Bronchial epithelial cell (primary cell): ENCODE results near the gene TADA2A. TPM values are rescaled to one million over a fixed set of nuclear protein-coding genes. Genes with fewer than 3 reads are reported as not detected.
A peak's percentile ranks its signal among the peaks of the same experiment; 100 is the strongest.

ENCODE experiments used
- DNase-seq: peaks from one replicate; pipeline ENCODE4 v3.0.0-alpha.2; 2010; ENCODE audit warnings: low read depth
- FAIRE-seq: peaks from 2 replicates; lab custom pipeline; 2011; peaks lifted over from hg19 to GRCh38; lab: Jason Lieb, UNC
- H3K27me3 ChIP-seq: 2 replicates; pipeline ENCODE4 v1.5.1; 2011; ENCODE audit warnings: low read length; ENCODE audit not compliant: control insufficient read depth, insufficient read depth
- H3K36me3 ChIP-seq: 2 replicates; pipeline ENCODE4 v1.5.1; 2011; ENCODE audit warnings: low read length; ENCODE audit not compliant: control insufficient read depth, insufficient read depth
- H3K4me3 ChIP-seq: 2 replicates; pipeline ENCODE4 v1.5.1; 2011; ENCODE audit warnings: mild to moderate bottlenecking, low read depth, low read length, control low read depth
- CTCF ChIP-seq: IDR thresholded peaks from 2 replicates; pipeline ENCODE4 v1.5.1; 2011; ENCODE audit warnings: mild to moderate bottlenecking, moderate library complexity, low read length, control low read depth, inconsistent platforms; ENCODE audit not compliant: insufficient read depth, severe bottlenecking
- total RNA-seq: library from RNA; depleted of rRNA; stranded (reverse); fragments of >200 nt; gene quantifications from 2 replicates; pipeline ENCODE4 v1.2.1, GENCODE V29; 2014

Gene TADA2A, protein sequence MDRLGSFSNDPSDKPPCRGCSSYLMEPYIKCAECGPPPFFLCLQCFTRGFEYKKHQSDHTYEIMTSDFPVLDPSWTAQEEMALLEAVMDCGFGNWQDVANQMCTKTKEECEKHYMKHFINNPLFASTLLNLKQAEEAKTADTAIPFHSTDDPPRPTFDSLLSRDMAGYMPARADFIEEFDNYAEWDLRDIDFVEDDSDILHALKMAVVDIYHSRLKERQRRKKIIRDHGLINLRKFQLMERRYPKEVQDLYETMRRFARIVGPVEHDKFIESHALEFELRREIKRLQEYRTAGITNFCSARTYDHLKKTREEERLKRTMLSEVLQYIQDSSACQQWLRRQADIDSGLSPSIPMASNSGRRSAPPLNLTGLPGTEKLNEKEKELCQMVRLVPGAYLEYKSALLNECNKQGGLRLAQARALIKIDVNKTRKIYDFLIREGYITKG
- 15.8 and 17.3 TPM in 2 replicates for total RNA-seq

- no peak for TF ChIP-seq CTCF
- DNase-seq (peak; percentile 55), FAIRE-seq (no peak)
- Histone ChIP-seq H3K4me3 (peak within 1 kb of the TSS; percentile 68), H3K36me3 (peaks cover 4% of the 10 kb centered on the region), H3K27me3 (no peaks in the 10 kb centered on the region)
Measured at GRCh38 chr17:37406635-37407461, at the start of gene TADA2A, which contains the start of gene ACACA. TADA2A (plus strand) TSS chr17:37406886; CDS start chr17:37411366, 4,480 bp downstream. ACACA (minus strand) TSS chr17:37406836; CDS start chr17:37406299, 537 bp downstream.

GRCh38 chr17:37358098-37358829 is 48.4 kb upstream of the TADA2A start:
- no peak for TF ChIP-seq CTCF
- H3K27me3 ChIP-seq: no peaks in the 10 kb centered on the region
- FAIRE-seq (no peak), DNase-seq (peak; percentile 29)
- peak overlapping the region; percentile 78 for H3K4me3 ChIP-seq
- H3K36me3 ChIP-seq: no peaks in the 10 kb centered on the region

GRCh38 chr17:37358830-37359681 is 47.6 kb upstream of the TADA2A start:
- FAIRE-seq: no peak
- peak overlapping the region; percentile 78 for H3K4me3 ChIP-seq
- no peaks in the 10 kb centered on the region for H3K36me3 ChIP-seq
- no peaks in the 10 kb centered on the region for H3K27me3 ChIP-seq
- TF ChIP-seq CTCF: no peak
- DNase-seq: peak; percentile 77

DNA sequence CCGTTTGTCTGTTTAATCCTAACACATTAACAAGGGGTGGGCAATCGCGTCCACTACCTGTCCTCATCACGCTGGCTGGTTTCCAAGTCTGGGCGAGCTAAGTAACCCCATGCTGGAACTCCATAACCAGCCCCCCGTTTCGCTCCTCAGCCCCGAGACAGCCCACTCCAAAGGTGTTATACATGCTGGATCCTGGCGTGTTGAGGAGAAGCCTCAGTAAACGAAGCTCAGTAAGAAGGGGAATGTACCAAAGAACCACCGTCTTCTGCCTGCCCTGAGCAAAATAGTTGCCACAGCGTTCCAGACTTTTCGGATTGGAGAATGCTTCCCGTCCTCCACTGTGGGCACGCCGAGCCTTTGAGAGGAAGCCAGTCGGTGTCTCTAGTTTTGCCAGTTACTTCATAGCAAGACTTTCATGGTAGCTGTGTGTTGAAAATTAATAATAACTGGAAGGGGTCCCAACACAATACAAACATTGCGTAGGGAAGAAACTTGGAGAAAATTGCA is 47.0 kb upstream of the TADA2A start:
- DNase-seq: peak; percentile 40
- no peak for FAIRE-seq
- H3K27me3 ChIP-seq: no peaks in the 10 kb centered on the region
- no peaks in the 10 kb centered on the region for H3K36me3 ChIP-seq
- no peak for TF ChIP-seq CTCF
- peak overlapping the region; percentile 78 for H3K4me3 ChIP-seq
